HEK293 (cell line): Measurements from ENCODE around the gene FAM177B.

Experiments
- FEZF1 ChIP-seq: fragments of 450-650 bp; formaldehyde crosslinking; IDR thresholded peaks from 2 replicates; pipeline ENCODE4 v1.5.1; 2016; ENCODE audit warnings: missing biosample characterization, missing genetic modification characterization
- GFI1B ChIP-seq: fragments of 450-650 bp; formaldehyde crosslinking; IDR thresholded peaks from 2 replicates; pipeline ENCODE4 v1.5.1; 2016; ENCODE audit warnings: missing biosample characterization, missing genetic modification characterization
- GLI4 ChIP-seq: fragments of 450-650 bp; formaldehyde crosslinking; IDR thresholded peaks from 2 replicates; pipeline ENCODE4 v1.5.1; 2016; ENCODE audit warnings: missing biosample characterization, missing genetic modification characterization
- IKZF3 ChIP-seq: fragments of 450-650 bp; IDR thresholded peaks from 2 replicates; pipeline ENCODE4 v1.5.0; 2018; ENCODE audit warnings: missing biosample characterization, mild to moderate bottlenecking, missing genetic modification characterization, moderate library complexity
- KLF8 ChIP-seq: fragments of 450-650 bp; formaldehyde crosslinking; IDR thresholded peaks from 2 replicates; pipeline ENCODE4 v1.5.1; 2016; ENCODE audit warnings: missing biosample characterization, missing genetic modification characterization
- SCRT1 ChIP-seq: fragments of 450-650 bp; formaldehyde crosslinking; IDR thresholded peaks from 2 replicates; pipeline ENCODE4 v1.5.1; 2016; ENCODE audit warnings: missing biosample characterization, missing genetic modification characterization, borderline replicate concordance
- WT1 ChIP-seq: fragments of 450-650 bp; formaldehyde crosslinking; IDR thresholded peaks from 2 replicates; pipeline ENCODE4 v1.5.1; 2016; ENCODE audit warnings: missing biosample characterization, missing genetic modification characterization
- YY2 ChIP-seq: fragments of 450-650 bp; formaldehyde crosslinking; IDR thresholded peaks from 2 replicates; pipeline ENCODE4 v1.5.1; 2016; ENCODE audit warnings: missing biosample characterization, missing genetic modification characterization
- ZNF112 ChIP-seq: fragments of 450-650 bp; formaldehyde crosslinking; IDR thresholded peaks from 2 replicates; pipeline ENCODE4 v1.5.0; 2017; ENCODE audit warnings: missing biosample characterization, missing genetic modification characterization
- ZNF121 ChIP-seq: fragments of 450-650 bp; formaldehyde crosslinking; IDR thresholded peaks from 2 replicates; pipeline ENCODE4 v1.5.1; 2016; ENCODE audit warnings: missing biosample characterization, missing genetic modification characterization
- ZNF138 ChIP-seq: fragments of 450-650 bp; formaldehyde crosslinking; IDR thresholded peaks from 2 replicates; pipeline ENCODE4 v1.5.1; 2016; ENCODE audit warnings: missing biosample characterization, missing genetic modification characterization, borderline replicate concordance
- ZNF175 ChIP-seq: fragments of 450-650 bp; formaldehyde crosslinking; IDR thresholded peaks from 2 replicates; pipeline ENCODE4 v1.5.1; 2016; ENCODE audit warnings: missing biosample characterization, missing genetic modification characterization
- ZNF214 ChIP-seq: fragments of 450-650 bp; formaldehyde crosslinking; IDR thresholded peaks from 2 replicates; pipeline ENCODE4 v1.5.1; 2017; ENCODE audit warnings: missing biosample characterization, mild to moderate bottlenecking, missing genetic modification characterization, borderline replicate concordance
- ZNF366 ChIP-seq: fragments of 450-650 bp; formaldehyde crosslinking; conservative IDR thresholded peaks from 2 replicates; pipeline ENCODE4 v1.5.1; 2016; ENCODE audit warnings: missing biosample characterization, missing genetic modification characterization
- ZNF433 ChIP-seq: fragments of 450-650 bp; formaldehyde crosslinking; IDR thresholded peaks from 2 replicates; pipeline ENCODE4 v1.5.1; 2016; ENCODE audit warnings: missing biosample characterization, missing genetic modification characterization, low read depth
- ZNF658 ChIP-seq: fragments of 450-650 bp; formaldehyde crosslinking; IDR thresholded peaks from 2 replicates; pipeline ENCODE4; 2016; ENCODE audit warnings: missing biosample characterization, missing genetic modification characterization
- ZNF701 ChIP-seq: fragments of 450-650 bp; formaldehyde crosslinking; IDR thresholded peaks from 2 replicates; pipeline ENCODE4 v1.5.1; 2016; ENCODE audit warnings: missing biosample characterization, missing genetic modification characterization
- ZNF747 ChIP-seq: fragments of 450-650 bp; formaldehyde crosslinking; IDR thresholded peaks from 2 replicates; pipeline ENCODE4 v1.5.1; 2016; ENCODE audit warnings: missing biosample characterization, missing genetic modification characterization
- ZNF843 ChIP-seq: fragments of 450-650 bp; formaldehyde crosslinking; IDR thresholded peaks from 2 replicates; pipeline ENCODE4 v1.5.1; 2016; ENCODE audit warnings: missing biosample characterization, missing genetic modification characterization
- TF ChIP-seq, protein P1 (sequence below): fragments of 450-650 bp; formaldehyde crosslinking; IDR thresholded peaks from 2 replicates; pipeline ENCODE4 v1.5.1; 2016; ENCODE audit warnings: missing biosample characterization, missing genetic modification characterization
- TF ChIP-seq, protein P2 (sequence below): fragments of 450-650 bp; formaldehyde crosslinking; IDR thresholded peaks from 2 replicates; pipeline ENCODE4 v1.5.1; 2016; ENCODE audit warnings: missing biosample characterization, missing genetic modification characterization
- TF ChIP-seq, protein P3 (sequence below): fragments of 450-650 bp; formaldehyde crosslinking; IDR thresholded peaks from 2 replicates; pipeline ENCODE4 v1.5.1; 2017; ENCODE audit warnings: missing biosample characterization, missing genetic modification characterization
- TF ChIP-seq, protein P4 (sequence below): fragments of 450-650 bp; formaldehyde crosslinking; conservative IDR thresholded peaks from 2 replicates; pipeline ENCODE4 v1.5.1; 2016; ENCODE audit warnings: low read depth, missing biosample characterization, missing genetic modification characterization
- TF ChIP-seq, protein P5 (sequence below): sonication (generic); formaldehyde crosslinking; IDR thresholded peaks from 2 replicates; pipeline ENCODE4 v1.8.1; 2022; ENCODE audit warnings: mild to moderate bottlenecking, moderate library complexity, missing genetic modification reagents
- TF ChIP-seq, protein P6 (sequence below): fragments of 450-650 bp; formaldehyde crosslinking; IDR thresholded peaks from 2 replicates; pipeline ENCODE4 v1.5.1; 2017; ENCODE audit warnings: missing biosample characterization, missing genetic modification characterization
- TF ChIP-seq, protein P7 (sequence below): fragments of 450-650 bp; formaldehyde crosslinking; IDR thresholded peaks from 2 replicates; pipeline ENCODE4 v1.5.1; 2016; ENCODE audit warnings: missing biosample characterization, missing genetic modification characterization, low read depth

FAM177B gene

DNA sequence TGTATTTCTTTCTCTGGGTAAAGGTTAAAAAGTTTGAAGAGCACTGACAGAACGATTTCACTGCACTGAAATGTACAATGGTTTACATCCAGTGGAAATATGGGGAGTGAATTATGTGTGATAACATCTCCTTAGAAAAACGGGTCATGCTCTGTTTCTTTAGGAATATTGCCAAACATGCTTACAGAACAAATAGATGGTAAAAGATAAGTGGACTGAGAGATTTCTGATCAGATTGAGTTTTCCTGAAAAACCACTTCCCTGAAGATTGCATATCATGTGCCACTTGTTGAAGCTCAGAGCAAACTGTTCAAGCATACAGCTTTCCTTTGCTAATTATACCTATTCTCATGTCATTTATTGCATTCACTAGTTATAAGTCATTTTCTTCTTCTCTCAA is 47.9 kb downstream of the FAM177B start (continued):
- TF ChIP-seq, protein P1, sequence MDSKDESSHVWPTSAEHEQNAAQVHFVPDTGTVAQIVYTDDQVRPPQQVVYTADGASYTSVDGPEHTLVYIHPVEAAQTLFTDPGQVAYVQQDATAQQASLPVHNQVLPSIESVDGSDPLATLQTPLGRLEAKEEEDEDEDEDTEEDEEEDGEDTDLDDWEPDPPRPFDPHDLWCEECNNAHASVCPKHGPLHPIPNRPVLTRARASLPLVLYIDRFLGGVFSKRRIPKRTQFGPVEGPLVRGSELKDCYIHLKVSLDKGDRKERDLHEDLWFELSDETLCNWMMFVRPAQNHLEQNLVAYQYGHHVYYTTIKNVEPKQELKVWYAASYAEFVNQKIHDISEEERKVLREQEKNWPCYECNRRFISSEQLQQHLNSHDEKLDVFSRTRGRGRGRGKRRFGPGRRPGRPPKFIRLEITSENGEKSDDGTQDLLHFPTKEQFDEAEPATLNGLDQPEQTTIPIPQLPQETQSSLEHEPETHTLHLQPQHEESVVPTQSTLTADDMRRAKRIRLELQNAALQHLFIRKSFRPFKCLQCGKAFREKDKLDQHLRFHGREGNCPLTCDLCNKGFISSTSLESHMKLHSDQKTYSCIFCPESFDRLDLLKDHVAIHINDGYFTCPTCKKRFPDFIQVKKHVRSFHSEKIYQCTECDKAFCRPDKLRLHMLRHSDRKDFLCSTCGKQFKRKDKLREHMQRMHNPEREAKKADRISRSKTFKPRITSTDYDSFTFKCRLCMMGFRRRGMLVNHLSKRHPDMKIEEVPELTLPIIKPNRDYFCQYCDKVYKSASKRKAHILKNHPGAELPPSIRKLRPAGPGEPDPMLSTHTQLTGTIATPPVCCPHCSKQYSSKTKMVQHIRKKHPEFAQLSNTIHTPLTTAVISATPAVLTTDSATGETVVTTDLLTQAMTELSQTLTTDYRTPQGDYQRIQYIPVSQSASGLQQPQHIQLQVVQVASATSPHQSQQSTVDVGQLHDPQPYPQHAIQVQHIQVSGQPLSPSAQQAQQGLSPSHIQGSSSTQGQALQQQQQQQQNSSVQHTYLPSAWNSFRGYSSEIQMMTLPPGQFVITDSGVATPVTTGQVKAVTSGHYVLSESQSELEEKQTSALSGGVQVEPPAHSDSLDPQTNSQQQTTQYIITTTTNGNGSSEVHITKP (tag by site-specific recombination), result no peak
- TF ChIP-seq ZNF701 (no peak), ZNF658 (no peak), KLF8 (tag by site-specific recombination) (no peak), ZNF366 (no peak), ZNF112 (tag by site-specific recombination) (no peak), YY2 (tag by site-specific recombination) (no peak), IKZF3 (tag by site-specific recombination) (peak; percentile 12; the same call in 1 of the 2 replicates), GLI4 (tag by site-specific recombination) (no peak), GFI1B (tag by site-specific recombination) (peak; percentile 82), ZNF175 (tag by site-specific recombination) (no peak), ZNF843 (tag by site-specific recombination) (0 out of 2 replicates have a peak, but pooled peaks have one; percentile 29), ZNF121 (tag by site-specific recombination) (no peak), ZNF138 (tag by site-specific recombination) (no peak), ZNF433 (no peak), ZNF214 (tag by site-specific recombination) (no peak), SCRT1 (peak; percentile 42; the same call in 1 of the 2 replicates), WT1 (tag by site-specific recombination) (peak; percentile 84), FEZF1 (tag by site-specific recombination) (peak; percentile 83), ZNF747 (tag by site-specific recombination) (no peak)
- TF ChIP-seq, protein P2, sequence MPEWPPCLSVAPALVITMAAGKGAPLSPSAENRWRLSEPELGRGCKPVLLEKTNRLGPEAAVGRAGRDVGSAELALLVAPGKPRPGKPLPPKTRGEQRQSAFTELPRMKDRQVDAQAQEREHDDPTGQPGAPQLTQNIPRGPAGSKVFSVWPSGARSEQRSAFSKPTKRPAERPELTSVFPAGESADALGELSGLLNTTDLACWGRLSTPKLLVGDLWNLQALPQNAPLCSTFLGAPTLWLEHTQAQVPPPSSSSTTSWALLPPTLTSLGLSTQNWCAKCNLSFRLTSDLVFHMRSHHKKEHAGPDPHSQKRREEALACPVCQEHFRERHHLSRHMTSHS (tag by site-specific recombination), result no peak
- TF ChIP-seq, protein P3, sequence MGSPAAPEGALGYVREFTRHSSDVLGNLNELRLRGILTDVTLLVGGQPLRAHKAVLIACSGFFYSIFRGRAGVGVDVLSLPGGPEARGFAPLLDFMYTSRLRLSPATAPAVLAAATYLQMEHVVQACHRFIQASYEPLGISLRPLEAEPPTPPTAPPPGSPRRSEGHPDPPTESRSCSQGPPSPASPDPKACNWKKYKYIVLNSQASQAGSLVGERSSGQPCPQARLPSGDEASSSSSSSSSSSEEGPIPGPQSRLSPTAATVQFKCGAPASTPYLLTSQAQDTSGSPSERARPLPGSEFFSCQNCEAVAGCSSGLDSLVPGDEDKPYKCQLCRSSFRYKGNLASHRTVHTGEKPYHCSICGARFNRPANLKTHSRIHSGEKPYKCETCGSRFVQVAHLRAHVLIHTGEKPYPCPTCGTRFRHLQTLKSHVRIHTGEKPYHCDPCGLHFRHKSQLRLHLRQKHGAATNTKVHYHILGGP (tag by site-specific recombination), result peak; percentile 77
- TF ChIP-seq, protein P4, sequence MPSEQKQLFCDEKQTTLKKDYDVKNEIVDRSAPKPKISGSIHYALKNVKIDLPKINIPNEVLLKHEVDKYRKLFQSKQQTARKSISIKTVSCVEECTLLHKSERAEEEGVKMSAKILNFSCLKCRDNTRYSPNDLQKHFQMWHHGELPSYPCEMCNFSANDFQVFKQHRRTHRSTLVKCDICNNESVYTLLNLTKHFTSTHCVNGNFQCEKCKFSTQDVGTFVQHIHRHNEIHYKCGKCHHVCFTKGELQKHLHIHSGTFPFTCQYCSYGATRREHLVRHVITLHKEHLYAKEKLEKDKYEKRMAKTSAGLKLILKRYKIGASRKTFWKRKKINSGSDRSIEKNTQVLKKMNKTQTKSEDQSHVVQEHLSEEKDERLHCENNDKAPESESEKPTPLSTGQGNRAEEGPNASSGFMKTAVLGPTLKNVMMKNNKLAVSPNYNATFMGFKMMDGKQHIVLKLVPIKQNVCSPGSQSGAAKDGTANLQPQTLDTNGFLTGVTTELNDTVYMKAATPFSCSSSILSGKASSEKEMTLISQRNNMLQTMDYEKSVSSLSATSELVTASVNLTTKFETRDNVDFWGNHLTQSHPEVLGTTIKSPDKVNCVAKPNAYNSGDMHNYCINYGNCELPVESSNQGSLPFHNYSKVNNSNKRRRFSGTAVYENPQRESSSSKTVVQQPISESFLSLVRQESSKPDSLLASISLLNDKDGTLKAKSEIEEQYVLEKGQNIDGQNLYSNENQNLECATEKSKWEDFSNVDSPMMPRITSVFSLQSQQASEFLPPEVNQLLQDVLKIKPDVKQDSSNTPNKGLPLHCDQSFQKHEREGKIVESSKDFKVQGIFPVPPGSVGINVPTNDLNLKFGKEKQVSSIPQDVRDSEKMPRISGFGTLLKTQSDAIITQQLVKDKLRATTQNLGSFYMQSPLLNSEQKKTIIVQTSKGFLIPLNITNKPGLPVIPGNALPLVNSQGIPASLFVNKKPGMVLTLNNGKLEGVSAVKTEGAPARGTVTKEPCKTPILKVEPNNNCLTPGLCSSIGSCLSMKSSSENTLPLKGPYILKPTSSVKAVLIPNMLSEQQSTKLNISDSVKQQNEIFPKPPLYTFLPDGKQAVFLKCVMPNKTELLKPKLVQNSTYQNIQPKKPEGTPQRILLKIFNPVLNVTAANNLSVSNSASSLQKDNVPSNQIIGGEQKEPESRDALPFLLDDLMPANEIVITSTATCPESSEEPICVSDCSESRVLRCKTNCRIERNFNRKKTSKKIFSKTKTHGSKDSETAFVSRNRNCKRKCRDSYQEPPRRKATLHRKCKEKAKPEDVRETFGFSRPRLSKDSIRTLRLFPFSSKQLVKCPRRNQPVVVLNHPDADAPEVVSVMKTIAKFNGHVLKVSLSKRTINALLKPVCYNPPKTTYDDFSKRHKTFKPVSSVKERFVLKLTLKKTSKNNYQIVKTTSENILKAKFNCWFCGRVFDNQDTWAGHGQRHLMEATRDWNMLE (tag by site-specific recombination), result no peak
- TF ChIP-seq, protein P5, sequence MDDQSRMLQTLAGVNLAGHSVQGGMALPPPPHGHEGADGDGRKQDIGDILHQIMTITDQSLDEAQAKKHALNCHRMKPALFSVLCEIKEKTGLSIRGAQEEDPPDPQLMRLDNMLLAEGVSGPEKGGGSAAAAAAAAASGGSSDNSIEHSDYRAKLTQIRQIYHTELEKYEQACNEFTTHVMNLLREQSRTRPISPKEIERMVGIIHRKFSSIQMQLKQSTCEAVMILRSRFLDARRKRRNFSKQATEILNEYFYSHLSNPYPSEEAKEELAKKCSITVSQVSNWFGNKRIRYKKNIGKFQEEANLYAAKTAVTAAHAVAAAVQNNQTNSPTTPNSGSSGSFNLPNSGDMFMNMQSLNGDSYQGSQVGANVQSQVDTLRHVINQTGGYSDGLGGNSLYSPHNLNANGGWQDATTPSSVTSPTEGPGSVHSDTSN (CRISPR knock-in tag), result no peak
- TF ChIP-seq, protein P6, sequence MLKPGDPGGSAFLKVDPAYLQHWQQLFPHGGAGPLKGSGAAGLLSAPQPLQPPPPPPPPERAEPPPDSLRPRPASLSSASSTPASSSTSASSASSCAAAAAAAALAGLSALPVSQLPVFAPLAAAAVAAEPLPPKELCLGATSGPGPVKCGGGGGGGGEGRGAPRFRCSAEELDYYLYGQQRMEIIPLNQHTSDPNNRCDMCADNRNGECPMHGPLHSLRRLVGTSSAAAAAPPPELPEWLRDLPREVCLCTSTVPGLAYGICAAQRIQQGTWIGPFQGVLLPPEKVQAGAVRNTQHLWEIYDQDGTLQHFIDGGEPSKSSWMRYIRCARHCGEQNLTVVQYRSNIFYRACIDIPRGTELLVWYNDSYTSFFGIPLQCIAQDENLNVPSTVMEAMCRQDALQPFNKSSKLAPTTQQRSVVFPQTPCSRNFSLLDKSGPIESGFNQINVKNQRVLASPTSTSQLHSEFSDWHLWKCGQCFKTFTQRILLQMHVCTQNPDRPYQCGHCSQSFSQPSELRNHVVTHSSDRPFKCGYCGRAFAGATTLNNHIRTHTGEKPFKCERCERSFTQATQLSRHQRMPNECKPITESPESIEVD (tag by site-specific recombination), result peak; percentile 90
- TF ChIP-seq, protein P7, sequence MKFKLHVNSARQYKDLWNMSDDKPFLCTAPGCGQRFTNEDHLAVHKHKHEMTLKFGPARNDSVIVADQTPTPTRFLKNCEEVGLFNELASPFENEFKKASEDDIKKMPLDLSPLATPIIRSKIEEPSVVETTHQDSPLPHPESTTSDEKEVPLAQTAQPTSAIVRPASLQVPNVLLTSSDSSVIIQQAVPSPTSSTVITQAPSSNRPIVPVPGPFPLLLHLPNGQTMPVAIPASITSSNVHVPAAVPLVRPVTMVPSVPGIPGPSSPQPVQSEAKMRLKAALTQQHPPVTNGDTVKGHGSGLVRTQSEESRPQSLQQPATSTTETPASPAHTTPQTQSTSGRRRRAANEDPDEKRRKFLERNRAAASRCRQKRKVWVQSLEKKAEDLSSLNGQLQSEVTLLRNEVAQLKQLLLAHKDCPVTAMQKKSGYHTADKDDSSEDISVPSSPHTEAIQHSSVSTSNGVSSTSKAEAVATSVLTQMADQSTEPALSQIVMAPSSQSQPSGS (tag by site-specific recombination), result no peak
